T-helper 17 cell (primary cell): ENCODE data around the gene RASSF8. TPM values are rescaled to one million over a fixed set of nuclear protein-coding genes. Genes with fewer than 3 reads are reported as not detected.

Experiments
- ATAC-seq: fragments of 150-1000 bp; cut with Tn5 transposase; 2 replicates; pipeline ENCODE4 v1.10.0; 2021; ENCODE audit warnings: mild to moderate bottlenecking, moderate library complexity
- DNase-seq, 3 donors: peaks; one replicate each; pipeline versions ENCODE4 v3.0.0 to v3.0.0-alpha.2; 2020 to 2021
- H3K9me3 ChIP-seq: one replicate; pipeline ENCODE4 v1.7.0; 2013; ENCODE audit warnings: low read length, mild to moderate bottlenecking; ENCODE audit not compliant: control insufficient read depth, poor library complexity, severe bottlenecking
- H3K27ac Mint-ChIP-seq: one replicate; pipeline ENCODE4 v1.8.0; 2022; ENCODE audit warnings: mild to moderate bottlenecking, moderate library complexity, mixed read lengths
- H3K27me3 Mint-ChIP-seq: one replicate; pipeline ENCODE4 v1.8.0; 2022; ENCODE audit warnings: mixed read lengths
- H3K36me3 Mint-ChIP-seq: one replicate; pipeline ENCODE4 v1.8.0; 2022; ENCODE audit warnings: low read depth, mixed read lengths
- H3K4me1 Mint-ChIP-seq: one replicate; pipeline ENCODE4 v1.8.0; 2022; ENCODE audit warnings: mild to moderate bottlenecking, mixed read lengths
- H3K4me3 Mint-ChIP-seq: one replicate; pipeline ENCODE4 v1.8.0; 2022; ENCODE audit warnings: mild to moderate bottlenecking, moderate library complexity, mixed read lengths
- total RNA-seq, 4 donors: library from RNA in 2 of 4; stranded (reverse) in 2 of 4; gene quantifications; one replicate each; pipeline ENCODE4 v1.2.3 and lab custom pipeline; 2022 to 2026

RASSF8 gene
- total RNA-seq, 2 donors from 2014 or later, result 0.05 TPM; not detected in 1

DNA sequence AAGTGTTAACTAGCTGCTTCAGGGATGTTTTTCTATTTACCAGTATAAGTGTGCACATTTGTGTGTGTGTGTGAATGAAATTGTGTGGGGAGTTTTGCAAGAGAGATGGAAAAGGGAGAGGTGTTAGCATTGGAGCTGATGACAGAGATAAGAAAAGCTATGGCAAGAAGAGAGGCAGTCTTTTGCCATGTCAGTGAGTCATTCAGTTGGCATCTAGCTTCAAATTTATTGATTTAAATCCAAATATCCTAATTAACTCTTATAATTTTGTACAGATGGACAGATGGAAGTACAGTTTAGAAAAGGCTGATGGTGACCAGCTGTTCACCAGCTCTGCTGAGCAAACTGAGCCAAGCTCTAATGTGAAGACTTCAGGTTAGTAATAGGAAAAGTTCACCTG lies 169.7 kb downstream of the RASSF8 start:
- peaks cover 25% of the 10 kb centered on the region for H3K4me1 Mint-ChIP-seq
- DNase-seq (no peak), ATAC-seq (no peak)
- peaks cover 9% of the 10 kb centered on the region for H3K36me3 Mint-ChIP-seq
- H3K9me3 ChIP-seq, result no peaks in the 10 kb centered on the region
- peaks cover 84% of the 10 kb centered on the region for H3K27me3 Mint-ChIP-seq
- no peak overlapping the region for H3K27ac Mint-ChIP-seq
- H3K4me3 Mint-ChIP-seq, result no peak overlapping the region

Other genes with a start within 250 kb of the RASSF8 start
- gene BHLHE41, start 166.4 kb downstream of the RASSF8 start, total RNA-seq, result under 1 TPM in 1 of 2 donors, not detected in 1; 0.37 TPM
- 1 to 10 TPM in 1 of 2 donors, not detected in 1; 1.7 TPM for gene SSPN, start 236.9 kb downstream of the RASSF8 start, total RNA-seq